Heart left ventricle (tissue), 16 donors: ENCODE measurements around the gene ADAM17. TPM values are rescaled to one million over a fixed set of nuclear protein-coding genes. Genes with fewer than 3 reads are reported as not detected.

Experiments
- ATAC-seq, 4 donors: fragments of 200-7000 bp; cut with Tn5 transposase; one replicate each; pipeline ENCODE4 v1.9.1; 2020 to 2022; ENCODE audit warnings: moderate library complexity in 4 of 4, mild to moderate bottlenecking in 3 of 4, moderate number of reproducible peaks in 1 of 4
- DNase-seq, 5 donors: peaks; one replicate each; pipeline ENCODE4 v3.0.0-alpha.2; 2020
- H3K27ac ChIP-seq, 12 donors: fragments of 200-600 bp; sonication (generic) in 4 of 12; one replicate each; pipeline versions ENCODE4 v1.5.0 to v1.8.0; 2016 to 2022; ENCODE audit warnings: mild to moderate bottlenecking in 2 of 12
- H3K27me3 ChIP-seq, 9 donors: fragments of 200-600 bp; sonication (generic) in 2 of 9; one replicate each; pipeline versions ENCODE4 v1.5.1 to v1.8.0; 2016 to 2022; ENCODE audit warnings: mild to moderate bottlenecking in 3 of 9
- H3K36me3 ChIP-seq, 9 donors: fragments of 200-600 bp; sonication (generic) in 2 of 9; one replicate each; pipeline versions ENCODE4 v1.5.0 to v1.8.0; 2018 to 2022; ENCODE audit warnings: mild to moderate bottlenecking in 2 of 9
- H3K4me1 ChIP-seq, 12 donors: fragments of 200-600 bp; sonication (generic) in 4 of 12; one replicate each; pipeline versions ENCODE4 v1.5.0 to v1.8.0; 2016 to 2022; ENCODE audit warnings: mild to moderate bottlenecking in 3 of 12
- H3K4me3 ChIP-seq, 12 donors: fragments of 200-600 bp; sonication (generic) in 4 of 12; one replicate each; pipeline versions ENCODE4 v1.5.0 to v1.8.0; 2017 to 2022; ENCODE audit warnings: mild to moderate bottlenecking in 9 of 12, moderate library complexity in 4 of 12
- H3K9me3 ChIP-seq, 12 donors: fragments of 200-600 bp; sonication (generic) in 4 of 12; one replicate each; pipeline versions ENCODE4 v1.5.0 to v1.8.0; 2016 to 2022; ENCODE audit warnings: mild to moderate bottlenecking in 1 of 12
- CTCF ChIP-seq, 12 donors: fragments of 200-600 bp; sonication (generic) in 4 of 12; IDR thresholded peaks; one replicate each; pipeline versions ENCODE4 v1.5.0 to v1.8.0; 2018 to 2022; ENCODE audit warnings: antibody characterized with exemption in 12 of 12, mild to moderate bottlenecking in 5 of 12
- POLR2A ChIP-seq, 2 donors: fragments of 450-650 bp; IDR thresholded peaks; one replicate each; pipeline ENCODE4 v1.6.1; 2017; ENCODE audit warnings: antibody characterized with exemption in 2 of 2, mild to moderate bottlenecking in 2 of 2, moderate library complexity in 2 of 2
- WGBS, 4 donors: extraction: QIAGEN DNeasy Blood & Tissue Kit in 2 of 4; methylation state at CpG; one replicate each; pipeline versions ENCODE4 v1.1.5 to v1.1.7; 2013 to 2018; 5-methylcytosine and 5-hydroxymethylcytosine counted together
- intact Hi-C, 10 donors: fragments of 100-400 bp; cut with DNase I; formaldehyde crosslinking; loops; one replicate each; pipeline versions ENCODE4 v1.11.1 to v1.14.2; 2022
- polyA plus RNA-seq, 2 donors: library from polyadenylated mRNA; stranded (reverse); fragments of 200-250 nt; gene quantifications; one replicate each; pipeline ENCODE4 v1.2.3, GENCODE V29; 2013
- total RNA-seq, 9 donors: library from RNA; depleted of rRNA in 2 of 9; stranded (reverse); fragments of >200 nt in 2 of 9; fragmentation: NEBNext Ultra II Directional in 3 of 9; extraction: Animal tissue kit (Norgen Biotek cat#: 25700) in 3 of 9; gene quantifications; one replicate each; pipeline versions ENCODE4 v1.1.0 to v1.2.4, GENCODE V29; 2016 to 2023
- donor health status: ischemic (EF 13 %, LVEDD 7.1; RV severe dilation, severe dysfunction).
- donor health status: healthy with polysubstance abuse.
- donor health status: DM: no; HTN: yes; CAD: no.
- donor health status: DM: no; HTN: no; CAD: no.
- donor health status: ischemic (EF 25% LVEDD 6.9; RV normal size, moderate dysfunction).
- donor health status: ischemic (EF 25% LVEDD 5.7; RV mildly dilated, moderate dysfunction).
- donor health status: healthy.
- donor health status: DM: yes; HTN: yes; CAD: no.
- donor health status: ischemic (EF 35%, LVEDD 5.7; RV mildly dilated, moderate dysfunction).
- donor health status: nonischemic (EF 11% LVEDD 7.7; RV severe dilation, severe dysfunction).
- donor health status: DM: yes; HTN: yes; CAD: no.
- donor health status: PGD.
- donor health status: ischemic (EF 29% LVEDD 5.4; RV normal size, mild dysfunction).
- donor health status: nonischemic (EF 23%, LVEDD 6.1; RV moderate dilation, normal function).

Gene ADAM17
- total and polyA plus RNA-seq, 11 donors, result 6.5 to 22.4 (median 15.0) TPM

GRCh38 chr2:9533663-9534062 is 22.0 kb downstream of the ADAM17 start:
- TF ChIP-seq CTCF (IDR thresholded peaks at IDR 0.05) (no peak), POLR2A (IDR thresholded peaks at IDR 0.05) (no peak)
- DNase-seq (no peak), ATAC-seq (no peak)
- peaks cover 0 to 71% (median 56%) of the 10 kb centered on the region in 9 donors for H3K36me3 ChIP-seq
- 96 to 98% (median 97%) methylated on average over 2 of the region's 2 CpGs for WGBS, 4 donors
- intact Hi-C loops, result no loop called here
- no peaks in the 10 kb centered on the region for H3K9me3 ChIP-seq
- no peak overlapping the region for H3K4me3 ChIP-seq
- no peaks in the 10 kb centered on the region for H3K27me3 ChIP-seq
- peaks cover 0 to 19% (median 4%) of the 10 kb centered on the region in 12 donors for H3K4me1 ChIP-seq
- H3K27ac ChIP-seq, result no peak overlapping the region

- intact Hi-C loops, result no loop called here
- ATAC-seq (no peak), DNase-seq (no peak)
- TF ChIP-seq POLR2A (IDR thresholded peaks at IDR 0.05) (no peak), CTCF (IDR thresholded peaks at IDR 0.05) (no peak)
- H3K27ac ChIP-seq, result no peak overlapping the region
- no peak overlapping the region for H3K4me3 ChIP-seq
- H3K36me3 ChIP-seq, result peaks cover 0 to 83% (median 63%) of the 10 kb centered on the region in 9 donors
- H3K27me3 ChIP-seq, result no peaks in the 10 kb centered on the region
- WGBS, 4 donors, result 92 to 97% (median 95%) methylated on average over 4 of the region's 4 CpGs
- H3K9me3 ChIP-seq, result no peaks in the 10 kb centered on the region
- H3K4me1 ChIP-seq, result peaks cover 0 to 10% (median 0%) of the 10 kb centered on the region in 12 donors
These were observed 23.2 kb downstream of the ADAM17 start for GRCh38 chr2:9532421-9532820.

- intact Hi-C loops, result loop anchor here in 1 of 10 donors (5.0 kb wide), 1 partner anchor 36 kb away; no protein-coding TSS in a partner anchor
- 85 to 89% (median 87%) methylated on average over 4 of the region's 4 CpGs for WGBS, 4 donors
- no peaks in the 10 kb centered on the region for H3K27me3 ChIP-seq
These were observed 27.4 kb downstream of the ADAM17 start for GRCh38 chr2:9527995-9528787.

More at GRCh38 chr2:9527995-9528787, 27.4 kb downstream of the ADAM17 start:
- ATAC-seq, result no peak
- no peak overlapping the region for H3K4me3 ChIP-seq
- no peak overlapping the region for H3K27ac ChIP-seq
- no peaks in the 10 kb centered on the region for H3K9me3 ChIP-seq
- DNase-seq, result no peak
- peaks cover 0 to 96% (median 78%) of the 10 kb centered on the region in 9 donors for H3K36me3 ChIP-seq
- TF ChIP-seq CTCF (IDR thresholded peaks at IDR 0.05) (no peak), POLR2A (IDR thresholded peaks at IDR 0.05) (no peak)
- no peaks in the 10 kb centered on the region for H3K4me1 ChIP-seq
